SK-N-SH treated with all-trans-retinoic acid at 6 μM for 48 hours (cell line): ENCODE data around the gene MCTP2.

Experiments
- ATAC-seq: fragments of 200-7000 bp; cut with Tn5 transposase; 3 replicates; pipeline ENCODE4 v1.9.1; 2020; ENCODE audit warnings: mild to moderate bottlenecking, moderate library complexity
- ARNTL ChIP-seq: fragments of 450-650 bp; formaldehyde crosslinking; IDR thresholded peaks from 2 replicates; pipeline ENCODE4 v1.5.0; 2020; ENCODE audit warnings: low read depth, mild to moderate bottlenecking, moderate library complexity, borderline replicate concordance
- BACH2 ChIP-seq: fragments of 250-450 bp; sonication (Bioruptor Pico); IDR thresholded peaks from 2 replicates; pipeline ENCODE4 v1.9.0; 2021; ENCODE audit warnings: mild to moderate bottlenecking, borderline replicate concordance
- CREB5 ChIP-seq: fragments of 250-450 bp; sonication (Bioruptor Pico); IDR thresholded peaks from 2 replicates; pipeline ENCODE4 v1.5.1; 2020; ENCODE audit warnings: low read depth, mild to moderate bottlenecking, moderate library complexity
- CSDC2 ChIP-seq: fragments of 250-450 bp; sonication (Bioruptor Pico); IDR thresholded peaks from 2 replicates; pipeline ENCODE4 v1.5.0; 2020; ENCODE audit warnings: mild to moderate bottlenecking, moderate library complexity
- CSRNP3 ChIP-seq: fragments of 250-450 bp; sonication (Bioruptor Pico); IDR thresholded peaks from 2 replicates; pipeline ENCODE4 v1.5.1; 2021; ENCODE audit warnings: mild to moderate bottlenecking, moderate library complexity
- ESRRG ChIP-seq: fragments of 250-450 bp; sonication (Bioruptor Pico); IDR thresholded peaks from 2 replicates; pipeline ENCODE4 v1.6.1; 2021; ENCODE audit warnings: mild to moderate bottlenecking
- GLIS3 ChIP-seq: fragments of 250-450 bp; sonication (Bioruptor Pico); IDR thresholded peaks from 2 replicates; pipeline ENCODE4 v1.5.0; 2020; ENCODE audit warnings: mild to moderate bottlenecking, moderate library complexity
- ISL1 ChIP-seq: fragments of 250-450 bp; sonication (Bioruptor Pico); IDR thresholded peaks from 2 replicates; pipeline ENCODE4 v2.1.2; 2022; ENCODE audit warnings: mild to moderate bottlenecking, moderate library complexity
- OSR1 ChIP-seq: fragments of 250-450 bp; sonication (Bioruptor Pico); IDR thresholded peaks from 2 replicates; pipeline ENCODE4 v1.8.0; 2022; ENCODE audit warnings: moderate library complexity, mild to moderate bottlenecking, inconsistent platforms
- POU6F1 ChIP-seq: fragments of 250-450 bp; sonication (Bioruptor Pico); IDR thresholded peaks from 2 replicates; pipeline ENCODE4 v1.8.0; 2021; ENCODE audit warnings: low read depth, mild to moderate bottlenecking, moderate library complexity, borderline replicate concordance
- RARB ChIP-seq: fragments of 250-450 bp; sonication (Bioruptor Pico); IDR thresholded peaks from 2 replicates; pipeline ENCODE4 v1.8.0; 2021; ENCODE audit warnings: mild to moderate bottlenecking, moderate library complexity
- SNAI2 ChIP-seq: fragments of 250-450 bp; sonication (Bioruptor Pico); IDR thresholded peaks from 2 replicates; pipeline ENCODE4 v1.5.0; 2020; ENCODE audit warnings: mild to moderate bottlenecking, moderate library complexity
- TCF4 ChIP-seq: fragments of 250-450 bp; sonication (Bioruptor Pico); IDR thresholded peaks from 2 replicates; pipeline ENCODE4 v1.8.0; 2021; ENCODE audit warnings: mild to moderate bottlenecking, moderate library complexity, borderline replicate concordance
- TOX ChIP-seq: fragments of 250-450 bp; sonication (Bioruptor Pico); IDR thresholded peaks from 2 replicates; pipeline ENCODE4 v1.8.0; 2021; ENCODE audit warnings: mild to moderate bottlenecking, moderate library complexity, borderline replicate concordance
- ZC3H10 ChIP-seq: fragments of 250-450 bp; sonication (Bioruptor Pico); IDR thresholded peaks from 2 replicates; pipeline ENCODE4 v1.5.1; 2021; ENCODE audit warnings: mild to moderate bottlenecking, moderate library complexity
- ZFP3 ChIP-seq: fragments of 250-450 bp; sonication (Bioruptor Pico); IDR thresholded peaks from 2 replicates; pipeline ENCODE4 v1.5.0; 2020; ENCODE audit warnings: mild to moderate bottlenecking, moderate library complexity
- ZFP30 ChIP-seq: fragments of 450-650 bp; formaldehyde crosslinking; IDR thresholded peaks from 2 replicates; pipeline ENCODE4 v1.5.0; 2022; ENCODE audit warnings: mild to moderate bottlenecking, moderate library complexity
- ZNF70 ChIP-seq: fragments of 450-650 bp; formaldehyde crosslinking; IDR thresholded peaks from 2 replicates; pipeline ENCODE4 v1.5.0; 2020; ENCODE audit warnings: mild to moderate bottlenecking, moderate library complexity
- ZNF8 ChIP-seq: fragments of 450-650 bp; formaldehyde crosslinking; IDR thresholded peaks from 2 replicates; pipeline ENCODE4 v1.5.0; 2020; ENCODE audit warnings: mild to moderate bottlenecking, moderate library complexity
- TF ChIP-seq, protein P1 (sequence below): fragments of 250-450 bp; sonication (Bioruptor Pico); IDR thresholded peaks from 2 replicates; pipeline ENCODE4 v1.8.0; 2020; ENCODE audit warnings: mild to moderate bottlenecking, moderate library complexity, borderline replicate concordance

Gene MCTP2

GRCh38 chr15:94379986-94380385 is 148.6 kb downstream of the MCTP2 start:
- ATAC-seq = no peak
- TF ChIP-seq ZFP3 (CRISPR knock-in tag) (no peak), ESRRG (CRISPR knock-in tag) (no peak), SNAI2 (CRISPR knock-in tag) (no peak), RARB (CRISPR knock-in tag) (no peak), CSRNP3 (CRISPR knock-in tag) (no peak), TCF4 (CRISPR knock-in tag) (no peak), CREB5 (CRISPR knock-in tag) (no peak)

DNA sequence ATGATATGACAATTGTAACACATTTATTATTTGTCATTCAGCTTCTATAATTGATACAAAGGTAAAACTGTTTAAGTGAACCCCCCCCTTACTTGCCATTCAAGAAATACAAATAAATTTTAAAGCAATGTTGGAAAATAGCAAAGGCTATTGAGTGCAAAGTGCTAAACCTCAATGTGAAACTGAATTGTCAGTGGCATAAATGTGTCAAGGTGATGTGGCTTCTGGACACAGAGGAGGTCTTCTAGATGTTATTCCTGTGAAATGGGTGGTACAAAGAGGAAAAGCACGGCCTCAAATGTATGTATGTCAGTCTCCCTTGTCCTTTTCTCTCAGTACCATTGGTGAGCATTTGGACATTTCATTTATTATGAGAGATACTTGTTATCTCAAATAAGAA is 149.4 kb downstream of the MCTP2 start:
- TF ChIP-seq TOX (CRISPR knock-in tag) (no peak), OSR1 (CRISPR knock-in tag) (no peak), RARB (CRISPR knock-in tag) (no peak), ISL1 (CRISPR knock-in tag) (no peak), ZFP30 (no peak), GLIS3 (CRISPR knock-in tag) (no peak)
- TF ChIP-seq, protein P1, sequence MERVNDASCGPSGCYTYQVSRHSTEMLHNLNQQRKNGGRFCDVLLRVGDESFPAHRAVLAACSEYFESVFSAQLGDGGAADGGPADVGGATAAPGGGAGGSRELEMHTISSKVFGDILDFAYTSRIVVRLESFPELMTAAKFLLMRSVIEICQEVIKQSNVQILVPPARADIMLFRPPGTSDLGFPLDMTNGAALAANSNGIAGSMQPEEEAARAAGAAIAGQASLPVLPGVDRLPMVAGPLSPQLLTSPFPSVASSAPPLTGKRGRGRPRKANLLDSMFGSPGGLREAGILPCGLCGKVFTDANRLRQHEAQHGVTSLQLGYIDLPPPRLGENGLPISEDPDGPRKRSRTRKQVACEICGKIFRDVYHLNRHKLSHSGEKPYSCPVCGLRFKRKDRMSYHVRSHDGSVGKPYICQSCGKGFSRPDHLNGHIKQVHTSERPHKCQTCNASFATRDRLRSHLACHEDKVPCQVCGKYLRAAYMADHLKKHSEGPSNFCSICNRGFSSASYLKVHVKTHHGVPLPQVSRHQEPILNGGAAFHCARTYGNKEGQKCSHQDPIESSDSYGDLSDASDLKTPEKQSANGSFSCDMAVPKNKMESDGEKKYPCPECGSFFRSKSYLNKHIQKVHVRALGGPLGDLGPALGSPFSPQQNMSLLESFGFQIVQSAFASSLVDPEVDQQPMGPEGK (CRISPR knock-in tag) = no peak
- ATAC-seq = no peak

- ATAC-seq = no peak
- TF ChIP-seq ZNF70 (CRISPR knock-in tag) (no peak), POU6F1 (no peak), ARNTL (no peak), ZFP3 (CRISPR knock-in tag) (no peak), GLIS3 (CRISPR knock-in tag) (no peak), OSR1 (CRISPR knock-in tag) (no peak), CSDC2 (CRISPR knock-in tag) (no peak)
These were observed 150.0 kb downstream of the MCTP2 start for GRCh38 chr15:94381384-94381783.

GRCh38 chr15:94383041-94383440 is 151.7 kb downstream of the MCTP2 start:
- TF ChIP-seq TOX (CRISPR knock-in tag) (no peak), CSDC2 (CRISPR knock-in tag) (no peak), TCF4 (CRISPR knock-in tag) (no peak), BACH2 (CRISPR knock-in tag) (no peak), CSRNP3 (CRISPR knock-in tag) (no peak), POU6F1 (no peak), ZC3H10 (no peak), ZNF8 (no peak)
- TF ChIP-seq, protein P1 (CRISPR knock-in tag) = no peak
- TF ChIP-seq, all 23 proteins: peak for 0
- ATAC-seq = no peak
